ENCODE measurements around the gene RHOT2.

Gene RHOT2

DNA sequence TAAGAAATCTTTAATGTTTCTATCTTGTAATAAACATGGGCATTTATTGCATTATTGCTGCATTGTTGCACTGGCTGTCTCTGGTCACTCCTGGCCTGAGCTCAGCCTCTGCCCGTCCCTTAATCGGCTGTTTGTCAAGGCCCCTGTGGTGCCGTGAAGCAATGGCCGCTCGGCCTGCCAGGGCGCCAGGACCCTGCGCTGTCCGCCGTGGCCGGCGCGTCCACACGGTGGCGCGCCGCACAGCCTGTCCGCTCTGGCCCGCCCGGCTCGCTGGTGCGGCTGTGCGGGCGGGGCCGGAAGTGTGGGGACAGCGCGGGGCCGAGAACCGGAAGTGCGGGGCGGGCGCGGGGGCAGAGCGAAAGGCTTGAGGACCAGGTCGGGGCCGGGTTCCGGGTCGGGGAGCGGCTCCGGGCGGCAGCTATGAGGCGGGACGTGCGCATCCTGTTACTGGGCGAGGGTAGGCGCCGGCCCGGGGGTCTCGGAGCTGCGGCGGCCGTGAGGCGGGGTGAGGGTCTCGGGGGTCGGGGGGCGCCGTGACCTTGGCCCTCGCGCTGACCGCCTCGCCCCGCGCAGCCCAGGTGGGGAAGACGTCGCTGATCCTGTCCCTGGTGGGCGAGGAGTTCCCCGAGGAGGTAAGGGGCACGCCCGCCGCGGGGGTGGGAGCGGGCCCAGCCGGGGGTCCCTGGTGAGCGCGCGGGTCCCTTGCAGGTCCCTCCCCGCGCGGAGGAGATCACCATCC lies at the start of gene RHOT2:
TSS of gene RHOT2 (plus strand) at position 353 of the 739 bp plus-strand sequence. CDS start at position 421, 68 bp downstream.
- DNase-seq, result peak; percentile 96

DNA sequence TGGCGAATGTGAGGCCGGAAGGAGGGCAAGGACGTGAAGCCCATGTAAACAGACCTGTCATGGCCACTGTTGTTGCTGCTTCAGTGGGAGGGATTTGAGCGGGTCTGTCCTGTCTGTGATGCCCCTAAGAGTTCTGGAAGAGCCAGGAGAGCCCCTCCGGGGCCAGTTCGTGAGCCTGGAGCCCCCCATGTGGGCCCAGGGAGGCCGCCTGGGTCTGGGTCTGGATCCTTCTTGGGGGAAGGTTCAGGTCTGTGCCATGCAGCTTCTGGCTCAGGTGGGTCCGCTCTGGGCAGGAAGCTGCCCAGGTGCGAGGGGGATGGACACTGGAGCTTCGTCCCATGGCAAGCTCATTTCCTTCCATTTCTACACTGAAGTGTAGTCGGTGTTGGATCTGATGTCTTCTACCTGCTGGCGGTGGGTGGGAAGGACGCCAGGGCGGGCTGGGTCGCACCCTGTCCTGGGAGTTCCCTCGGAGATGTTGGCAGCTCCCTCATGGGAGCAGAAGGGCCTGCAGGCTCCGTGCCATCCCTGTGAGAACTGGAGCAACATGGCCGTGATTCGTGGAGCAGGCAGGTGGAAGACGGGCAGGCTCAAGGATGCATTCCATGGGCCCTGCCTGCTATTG lies 48.3 kb upstream of the RHOT2 start:
- no peak for DNase-seq

DNA sequence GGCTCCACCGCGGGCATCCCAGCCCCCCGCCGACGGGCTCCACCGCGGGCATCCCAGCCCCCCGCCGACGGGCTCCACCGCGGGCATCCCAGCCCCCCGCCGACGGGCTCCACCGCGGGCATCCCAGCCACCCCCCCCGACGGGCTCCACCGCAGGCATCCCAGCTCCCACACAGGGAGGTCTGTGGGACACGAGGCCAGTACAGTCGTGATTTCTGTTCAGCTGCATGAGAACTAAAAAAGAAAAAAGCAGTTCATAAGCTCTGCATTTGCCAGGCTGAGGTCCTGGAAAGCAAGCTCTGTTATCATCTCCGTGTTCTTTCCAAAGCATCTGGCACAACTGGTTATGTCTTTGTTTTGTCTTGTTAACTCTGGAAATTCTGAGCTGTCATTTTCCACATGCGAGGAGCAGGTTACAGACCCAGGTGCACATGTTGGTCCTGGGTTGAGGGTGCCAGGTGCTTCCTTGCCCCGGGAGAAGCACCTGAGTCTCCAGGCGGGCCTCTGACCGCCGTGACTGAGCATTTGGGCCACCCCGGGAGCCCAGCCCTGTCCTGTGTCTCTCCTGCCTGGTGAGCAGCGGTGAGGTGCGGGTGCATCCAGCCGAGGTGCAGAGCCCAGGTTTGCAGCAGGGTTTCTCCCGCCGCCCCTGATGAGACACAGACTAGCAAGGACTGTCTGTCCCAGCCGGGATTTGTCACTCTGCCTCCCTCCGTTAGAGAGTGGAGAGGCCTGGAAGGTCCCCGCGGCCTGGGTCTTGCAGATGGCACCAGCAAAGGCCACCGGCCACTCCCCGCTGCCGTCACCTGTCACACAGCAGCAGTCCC lies 47.0 kb upstream of the RHOT2 start:
- no peak for DNase-seq

DNA sequence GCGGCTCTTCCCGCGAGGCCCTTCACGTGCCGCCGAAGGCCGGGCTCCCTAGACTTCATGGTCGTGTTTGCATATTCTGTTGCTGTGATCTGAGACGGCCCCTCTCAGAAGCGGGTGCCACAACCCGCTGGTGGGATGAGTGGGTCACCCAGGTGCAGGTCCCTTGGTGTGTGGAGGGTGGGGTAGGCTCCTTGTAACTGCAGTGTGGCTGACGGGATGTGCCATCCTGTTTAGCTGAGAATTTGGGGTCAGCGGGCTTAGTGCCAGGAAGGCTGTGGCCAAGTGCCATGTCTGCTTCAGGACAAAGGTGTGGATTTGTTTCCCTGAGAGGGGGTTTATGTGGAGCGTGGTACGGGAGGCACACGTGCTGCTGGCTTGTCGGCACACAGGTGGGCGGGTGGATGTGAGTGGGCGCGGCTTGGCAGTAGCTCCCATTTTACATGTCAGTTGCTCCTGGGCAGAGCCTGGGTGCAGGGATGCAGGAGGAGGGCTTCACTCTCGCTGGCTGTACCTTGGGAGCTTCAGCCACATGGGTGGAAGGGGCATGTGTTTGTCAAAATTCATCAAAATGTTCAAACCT lies 46.3 kb upstream of the RHOT2 start:
- no peak for DNase-seq

DNA sequence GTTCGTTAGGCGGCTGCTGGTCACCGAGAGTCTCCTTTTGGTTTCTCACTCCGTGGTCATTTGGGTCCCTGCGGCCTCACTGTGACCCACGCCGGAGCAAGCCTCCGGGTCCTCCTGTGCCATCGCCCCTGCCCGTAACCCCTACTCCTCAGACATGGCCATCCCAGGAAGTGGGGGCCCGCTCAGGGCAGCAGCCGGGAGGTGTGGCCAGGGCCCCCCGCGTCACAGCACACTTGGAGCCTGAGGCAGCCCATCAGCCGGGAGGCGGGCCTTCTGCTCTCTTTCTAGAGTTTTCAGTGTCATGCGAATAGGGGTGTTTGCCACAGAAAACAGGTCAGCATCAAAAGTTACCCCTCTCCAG lies 45.0 kb upstream of the RHOT2 start:
- no peak for DNase-seq

DNA sequence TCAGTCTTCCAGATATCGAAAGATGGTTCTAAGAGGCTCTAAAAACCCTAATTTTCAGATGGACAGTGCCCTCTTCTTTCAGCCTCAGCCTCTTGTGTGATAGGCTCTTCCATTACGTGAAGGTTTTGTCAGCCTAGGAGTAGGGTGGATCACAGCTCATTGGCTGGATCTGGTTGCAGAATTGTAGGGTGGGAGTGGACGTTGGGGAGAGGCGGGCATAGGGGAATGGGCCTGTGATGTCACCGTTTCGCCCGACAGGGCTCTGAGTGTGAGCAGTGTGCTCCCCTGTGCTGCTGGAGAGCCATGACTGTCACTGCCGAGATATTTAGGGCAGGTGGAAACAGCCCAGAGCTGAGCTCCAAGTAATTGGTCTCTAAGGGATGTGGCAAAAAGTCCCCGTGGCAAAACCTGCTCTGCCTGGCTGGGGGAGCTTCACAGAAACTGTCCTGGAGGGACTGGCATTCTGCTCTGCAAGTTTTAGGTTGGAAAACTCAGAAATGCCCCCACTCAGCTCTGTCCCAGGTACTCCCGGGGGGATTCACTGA lies 43.3 kb upstream of the RHOT2 start:
- DNase-seq, result no peak

DNA sequence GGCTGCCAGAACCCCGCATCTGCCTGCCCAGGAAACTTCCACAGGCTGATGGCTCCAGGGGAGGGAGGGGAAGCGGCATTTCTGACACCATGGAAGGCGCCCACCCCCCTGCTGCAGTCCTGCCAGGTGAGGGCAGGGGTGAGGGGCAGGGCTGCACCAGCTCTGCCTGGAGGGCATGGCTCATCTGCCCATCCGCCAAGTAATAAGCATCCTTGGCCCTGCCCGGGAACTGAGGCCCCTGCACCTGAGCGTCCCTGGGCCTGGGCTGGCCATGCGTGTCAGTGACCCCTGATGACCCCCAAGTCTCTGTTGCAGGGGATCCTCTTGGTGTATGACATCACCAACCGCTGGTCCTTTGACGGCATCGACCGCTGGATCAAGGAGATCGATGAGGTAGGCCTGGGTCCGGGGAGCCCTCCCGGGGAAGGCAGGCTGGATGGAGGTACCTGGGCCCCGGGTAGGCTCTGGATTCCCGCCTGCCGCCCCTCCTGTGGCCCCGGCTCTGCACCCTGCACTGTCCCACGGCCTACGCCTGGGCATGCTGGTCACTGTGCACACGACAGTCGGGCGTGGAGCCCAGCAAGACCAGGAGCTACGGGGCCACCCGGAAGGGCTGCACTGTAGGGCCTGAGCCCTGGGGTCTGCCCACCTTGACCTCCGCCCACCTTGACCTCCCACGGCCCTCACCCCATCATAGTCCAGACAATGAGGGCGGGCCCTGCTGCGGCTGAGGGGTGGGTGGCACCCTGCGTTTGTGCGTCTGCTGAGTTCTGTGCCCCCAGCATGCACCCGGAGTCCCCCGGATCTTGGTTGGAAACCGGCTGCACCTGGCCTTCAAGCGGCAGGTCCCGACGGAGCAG lies 42.6 kb upstream of the RHOT2 start:
- no peak for DNase-seq

DNA sequence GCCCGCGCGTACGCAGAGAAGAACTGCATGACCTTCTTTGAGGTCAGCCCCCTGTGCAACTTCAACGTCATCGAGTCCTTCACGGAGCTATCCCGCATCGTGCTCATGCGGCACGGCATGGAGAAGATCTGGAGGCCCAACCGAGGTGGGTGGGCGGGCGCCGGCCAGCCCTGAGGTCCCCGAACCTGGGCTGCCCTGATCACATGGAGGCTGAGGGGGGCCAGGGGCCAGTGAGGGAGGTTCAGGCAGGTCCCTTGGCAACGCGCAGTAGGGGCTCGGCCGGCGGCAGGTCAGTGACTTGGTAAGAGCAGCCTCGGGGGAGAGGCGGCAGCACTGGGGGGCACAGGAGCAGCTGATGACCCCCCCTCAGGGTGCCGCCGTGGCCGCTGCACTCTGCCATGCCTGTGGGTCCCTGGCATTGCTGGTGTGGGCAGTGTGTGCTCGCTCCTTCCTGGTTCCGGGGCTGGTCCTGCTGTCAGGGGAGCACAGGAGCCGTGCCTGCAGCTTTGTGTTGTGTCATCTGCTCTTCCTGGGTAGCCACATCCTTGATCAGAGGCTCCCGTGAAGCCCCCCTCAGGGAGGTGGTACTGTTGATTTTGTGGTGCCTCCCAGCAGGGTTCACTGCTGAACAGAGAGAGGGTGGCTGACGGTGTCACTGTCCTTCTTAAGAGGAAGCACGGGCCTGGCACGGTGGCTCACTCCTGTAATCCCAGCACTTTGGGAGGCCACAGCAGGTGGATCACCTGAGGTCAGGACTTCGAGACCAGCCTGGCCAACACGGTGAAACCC lies 41.8 kb upstream of the RHOT2 start:
- DNase-seq, result no peak

DNA sequence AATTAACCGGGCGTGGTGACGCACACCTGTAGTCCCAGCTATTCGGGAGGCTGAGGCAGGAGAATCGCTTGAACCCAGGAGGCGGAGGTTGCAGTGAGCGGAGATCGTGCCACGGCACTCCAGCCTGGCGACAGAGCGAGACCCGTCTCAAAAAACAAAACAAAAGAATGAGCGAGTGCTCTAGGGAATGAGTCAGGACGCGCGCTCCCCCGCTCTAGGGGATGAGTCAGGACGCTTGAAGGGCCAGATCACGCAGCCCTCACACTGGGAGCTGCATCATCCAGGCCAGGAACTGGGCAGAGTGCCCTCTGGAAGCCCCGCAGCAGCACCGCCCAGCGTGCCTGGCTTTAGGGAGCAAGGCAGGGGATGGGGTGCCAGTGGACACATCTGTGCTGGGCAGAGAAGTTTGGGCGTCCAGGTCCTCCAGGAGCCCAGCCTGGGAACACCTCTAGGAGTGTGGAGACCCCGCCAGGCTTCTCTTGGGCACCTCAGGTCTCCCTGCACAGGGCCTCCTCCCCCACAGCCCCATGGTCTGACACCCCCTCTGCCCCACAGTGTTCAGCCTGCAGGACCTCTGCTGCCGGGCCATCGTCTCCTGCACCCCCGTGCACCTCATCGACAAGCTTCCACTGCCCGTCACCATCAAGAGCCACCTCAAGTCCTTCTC lies 41.0 kb upstream of the RHOT2 start:
- DNase-seq, result no peak

DNA sequence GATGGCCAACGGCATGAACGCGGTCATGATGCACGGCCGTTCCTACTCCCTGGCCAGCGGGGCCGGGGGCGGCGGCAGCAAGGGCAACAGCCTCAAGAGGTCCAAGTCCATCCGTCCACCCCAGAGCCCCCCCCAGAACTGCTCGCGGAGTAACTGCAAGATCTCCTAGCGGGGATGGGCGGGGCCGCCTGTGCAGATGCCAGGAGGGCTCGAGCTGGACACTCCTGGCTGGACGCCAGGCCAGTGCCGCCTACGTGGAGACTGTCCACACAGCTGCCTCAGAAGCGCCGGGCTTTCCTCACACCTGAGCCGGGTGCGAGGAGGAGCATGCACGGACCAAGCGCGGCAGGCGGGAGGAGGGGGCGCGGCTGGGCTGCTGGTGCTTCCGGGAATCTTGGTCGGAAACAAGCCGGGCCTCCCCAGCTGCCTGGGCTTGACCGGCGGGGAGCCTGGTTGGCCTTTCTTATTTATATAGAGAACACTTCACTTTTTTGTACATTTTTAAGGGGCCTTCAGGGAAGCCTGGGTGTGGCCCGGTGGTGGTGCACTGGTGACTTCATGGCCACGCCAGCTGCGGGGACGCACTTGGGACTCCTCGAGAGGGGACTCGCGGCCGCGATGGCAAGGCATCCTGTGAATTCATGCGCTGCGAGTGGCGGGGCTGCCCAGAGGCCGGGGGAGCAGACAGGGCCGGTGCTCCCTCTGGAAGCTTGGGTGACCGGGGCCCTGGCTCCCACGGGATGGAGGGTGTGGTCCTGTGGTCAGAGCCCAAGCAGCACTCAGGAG lies 40.3 kb upstream of the RHOT2 start:
- DNase-seq, result no peak

DNA sequence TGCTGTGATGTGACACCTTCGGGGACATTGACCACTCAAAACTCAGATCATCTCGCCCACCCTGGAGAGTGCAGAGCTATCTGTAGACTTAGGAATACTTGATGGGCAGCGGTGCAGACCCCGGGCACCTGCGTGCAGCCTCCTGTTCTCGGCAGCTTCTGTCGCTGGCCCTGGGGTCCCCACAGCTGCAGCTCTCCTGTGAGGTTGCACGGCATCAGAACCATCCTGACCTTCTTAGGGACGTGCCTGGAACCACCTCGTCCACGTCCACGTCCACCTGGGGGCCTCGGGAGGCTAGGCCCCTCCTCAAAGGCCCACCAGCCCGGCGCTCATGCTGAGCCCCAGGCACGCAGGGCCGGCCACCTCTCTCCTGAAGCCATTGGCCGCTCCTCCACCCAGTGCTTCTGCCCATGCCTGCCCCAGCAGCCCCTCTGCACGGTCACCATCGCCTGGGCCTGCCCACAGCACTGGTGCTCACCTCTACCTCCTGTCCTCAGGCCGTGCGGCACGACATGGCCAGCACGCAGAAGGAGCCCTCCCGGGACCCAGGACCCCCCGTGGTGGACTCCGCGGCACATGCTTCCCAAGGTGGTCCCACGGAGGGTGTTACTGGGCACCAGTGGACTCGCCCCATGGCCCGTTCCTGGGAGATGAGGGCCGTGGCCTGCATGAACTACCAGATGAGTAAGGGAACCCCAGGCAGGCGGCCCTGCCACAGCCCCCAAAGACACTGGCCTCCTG lies 39.4 kb upstream of the RHOT2 start:
- no peak for DNase-seq

DNA sequence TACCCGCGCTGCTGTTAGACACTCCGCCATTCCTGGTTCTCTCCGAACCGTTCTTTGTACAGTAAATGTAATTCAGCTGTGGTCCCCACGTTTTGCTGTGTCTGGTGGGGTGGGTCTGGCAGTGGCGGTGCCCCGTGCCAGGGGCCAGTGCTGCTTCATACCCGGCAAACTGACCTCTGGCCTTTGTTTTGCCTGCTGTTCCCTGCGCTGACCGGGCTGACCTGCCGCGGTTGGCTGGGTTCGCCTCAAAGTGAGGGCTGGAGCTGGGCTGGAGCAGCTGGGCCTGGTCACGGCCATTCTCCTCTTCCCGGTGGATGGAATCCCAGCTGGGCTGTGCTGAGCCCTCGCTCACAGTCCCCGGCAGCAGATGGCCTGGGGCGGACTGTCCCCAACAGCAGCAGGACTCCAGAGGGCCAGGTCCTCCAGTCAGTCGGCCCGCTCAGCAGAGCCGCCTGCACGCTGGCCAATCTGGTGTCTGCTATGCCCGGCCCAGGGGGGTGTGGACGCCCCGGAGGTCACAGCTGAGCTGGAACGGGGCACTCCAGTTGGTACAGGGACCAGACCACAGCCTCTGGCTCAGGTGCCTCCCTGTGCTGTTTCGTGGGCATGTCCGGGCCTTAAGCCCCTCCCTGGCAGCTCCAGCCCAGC lies 38.6 kb upstream of the RHOT2 start:
- DNase-seq, result no peak

DNA sequence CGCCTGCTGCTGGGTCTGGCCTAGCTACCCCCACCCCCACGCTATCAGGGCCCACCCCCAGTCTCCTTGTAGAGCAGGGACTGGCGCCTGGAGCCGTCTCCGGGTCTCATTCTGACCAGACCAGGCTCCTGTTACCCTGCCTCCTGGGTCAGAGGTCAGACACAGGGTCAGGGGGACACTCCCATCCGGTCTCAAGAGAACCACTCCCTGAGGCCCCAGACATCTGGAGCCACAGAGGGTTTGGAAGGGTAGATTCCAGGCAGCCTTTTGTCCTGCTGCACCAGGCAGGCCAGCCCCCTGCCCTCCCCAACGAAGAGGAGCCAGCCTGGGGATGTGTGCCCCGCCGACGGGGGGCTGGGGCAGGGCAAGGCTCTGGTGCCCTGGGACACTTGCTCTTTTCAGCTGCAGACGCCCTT lies 38.1 kb upstream of the RHOT2 start:
- no peak for DNase-seq

DNA sequence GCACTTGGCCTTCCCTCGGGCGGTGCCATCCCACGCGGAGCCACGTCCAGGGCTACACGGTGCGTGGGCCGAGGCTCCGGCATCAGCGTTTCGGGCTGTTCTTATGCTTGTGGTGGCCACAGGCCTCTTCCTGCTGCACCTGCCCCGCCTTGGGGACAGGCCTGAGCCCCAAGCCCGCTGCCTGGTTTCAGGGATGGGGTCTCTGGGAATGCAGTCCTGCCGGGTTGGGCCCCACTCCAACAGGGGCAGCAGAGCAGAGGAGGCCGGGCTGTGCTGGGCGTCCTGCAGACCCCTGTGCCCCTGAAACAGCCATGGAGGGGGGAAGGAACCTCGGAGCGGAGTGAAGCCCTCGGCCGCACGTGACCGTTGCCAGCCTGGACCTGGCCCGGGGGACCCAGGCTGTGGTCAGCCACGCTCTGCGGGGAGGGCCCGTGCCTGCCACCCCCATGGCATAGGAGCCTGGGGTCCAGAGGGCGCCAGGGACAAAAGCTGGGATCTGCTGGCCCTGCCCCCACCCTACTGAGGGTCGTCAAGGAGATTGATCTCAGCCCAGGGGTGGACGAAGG lies 37.6 kb upstream of the RHOT2 start:
- DNase-seq, result no peak

DNA sequence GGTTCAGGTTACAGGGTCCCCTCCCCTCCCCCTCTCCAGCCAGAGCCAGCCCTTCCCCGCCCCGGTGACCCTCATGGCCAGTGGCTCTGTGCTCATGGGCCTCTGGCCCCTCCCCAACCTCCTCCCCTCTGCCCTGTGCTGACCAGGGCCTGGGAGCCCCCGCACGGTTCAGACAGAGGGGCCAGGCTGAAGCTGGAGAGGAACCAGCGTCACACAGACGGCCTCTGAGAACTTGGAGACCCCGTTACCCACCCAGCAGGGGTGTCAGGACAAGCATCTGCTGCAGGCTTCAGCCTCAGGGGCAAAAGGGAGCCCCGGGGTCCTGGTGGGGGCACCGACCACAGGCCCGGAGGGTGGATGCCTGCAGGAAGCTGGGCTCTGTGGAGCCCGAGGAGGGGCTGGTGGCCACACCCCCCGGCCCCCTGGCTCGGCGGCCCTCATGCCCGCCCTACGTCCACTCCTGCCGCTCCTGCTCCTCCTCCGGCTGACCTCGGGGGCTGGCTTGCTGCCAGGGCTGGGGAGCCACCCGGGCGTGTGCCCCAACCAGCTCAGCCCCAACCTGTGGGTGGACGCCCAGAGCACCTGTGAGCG lies 37.0 kb upstream of the RHOT2 start, which contains the start of gene WFIKKN1:
TSS of gene WFIKKN1 (plus strand) at position 171 of the 591 bp plus-strand sequence. CDS start at position 440, 269 bp downstream.
- no peak for DNase-seq

DNA sequence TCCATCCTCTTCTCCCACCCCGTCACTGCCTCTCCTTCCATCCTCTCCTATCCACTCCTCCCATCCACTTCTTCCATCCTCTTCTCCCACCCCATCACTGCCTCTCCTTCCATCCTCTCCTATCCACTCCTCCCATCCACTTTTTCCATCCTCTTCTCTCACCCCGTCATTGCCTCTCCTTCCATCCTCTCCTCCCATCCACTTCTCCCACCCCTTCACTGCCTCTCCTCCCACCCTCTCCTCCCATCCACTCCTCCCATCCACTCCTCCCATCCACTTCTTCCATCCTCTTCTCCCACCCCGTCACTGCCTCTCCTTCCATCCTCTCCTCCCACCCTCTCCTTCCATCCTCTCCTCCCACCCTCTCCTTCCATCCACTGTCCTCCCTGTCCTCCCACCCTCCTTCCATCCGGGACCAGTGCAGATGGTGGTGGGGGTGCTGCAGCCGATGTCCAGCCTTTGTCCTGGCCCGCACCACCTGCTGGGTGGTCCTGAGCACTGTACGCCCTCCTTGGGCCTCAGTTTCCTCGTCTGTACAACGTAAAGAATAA lies 36.0 kb upstream of the RHOT2 start:
- DNase-seq, result no peak
